Measurements from ENCODE around the gene GSE1.

Gene GSE1

DNA sequence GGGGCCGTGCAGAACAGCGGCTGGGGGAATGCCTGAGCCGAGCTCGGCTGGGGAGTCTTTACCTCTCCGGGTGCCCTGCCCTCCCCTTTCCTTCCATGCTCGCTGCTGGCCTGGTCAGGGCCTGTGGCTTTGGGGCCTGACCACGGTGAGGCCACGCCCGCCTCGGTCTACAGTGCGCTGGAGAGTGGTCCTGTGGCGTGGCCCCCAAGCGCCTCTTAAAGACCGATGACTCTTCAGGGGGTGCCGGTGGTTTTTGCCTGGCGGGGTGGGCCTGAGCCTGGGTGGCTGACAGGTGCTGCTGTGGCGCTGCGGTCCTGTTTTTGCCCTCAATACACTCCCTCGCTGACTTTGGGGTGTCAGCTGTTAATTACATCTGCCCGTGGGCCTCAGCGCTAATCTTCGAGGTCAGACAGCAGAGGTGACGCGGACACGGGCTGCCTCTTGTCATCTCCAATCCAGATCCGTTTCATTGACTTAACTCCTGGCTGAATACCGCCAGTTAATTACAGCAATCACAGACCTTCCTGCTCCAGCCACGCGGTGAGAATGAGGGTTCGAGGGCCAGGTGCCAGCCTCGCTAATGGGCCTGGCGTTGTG is 29.7 kb downstream of the GSE1 start:
- TF ChIP-seq CTCF (IDR thresholded peaks at IDR 0.05; ENCODE audit: insufficient read depth, low read depth, low read length, missing control alignments), result no peak
- H3K4me3 ChIP-seq (ENCODE audit: low read depth, low read length), result no peak overlapping the region
- DNase-seq (ENCODE audit: low read depth), result no peak

GRCh38 chr16:85643631-85644030 is 30.5 kb downstream of the GSE1 start:
- no peak for TF ChIP-seq CTCF (IDR thresholded peaks at IDR 0.05; ENCODE audit: insufficient read depth, low read depth, low read length, missing control alignments)
- no peak for DNase-seq (ENCODE audit: low read depth)

GRCh38 chr16:85644093-85644712 is 31.1 kb downstream of the GSE1 start:
- no peak for TF ChIP-seq CTCF (IDR thresholded peaks at IDR 0.05; ENCODE audit: insufficient read depth, low read depth, low read length, missing control alignments)
- no peak overlapping the region for H3K4me3 ChIP-seq (ENCODE audit: low read depth, low read length)
- DNase-seq (ENCODE audit: low read depth), result no peak

More at GRCh38 chr16:85643631-85644030, 30.5 kb downstream of the GSE1 start:
- no peak overlapping the region for H3K4me3 ChIP-seq (ENCODE audit: low read depth, low read length)

DNA sequence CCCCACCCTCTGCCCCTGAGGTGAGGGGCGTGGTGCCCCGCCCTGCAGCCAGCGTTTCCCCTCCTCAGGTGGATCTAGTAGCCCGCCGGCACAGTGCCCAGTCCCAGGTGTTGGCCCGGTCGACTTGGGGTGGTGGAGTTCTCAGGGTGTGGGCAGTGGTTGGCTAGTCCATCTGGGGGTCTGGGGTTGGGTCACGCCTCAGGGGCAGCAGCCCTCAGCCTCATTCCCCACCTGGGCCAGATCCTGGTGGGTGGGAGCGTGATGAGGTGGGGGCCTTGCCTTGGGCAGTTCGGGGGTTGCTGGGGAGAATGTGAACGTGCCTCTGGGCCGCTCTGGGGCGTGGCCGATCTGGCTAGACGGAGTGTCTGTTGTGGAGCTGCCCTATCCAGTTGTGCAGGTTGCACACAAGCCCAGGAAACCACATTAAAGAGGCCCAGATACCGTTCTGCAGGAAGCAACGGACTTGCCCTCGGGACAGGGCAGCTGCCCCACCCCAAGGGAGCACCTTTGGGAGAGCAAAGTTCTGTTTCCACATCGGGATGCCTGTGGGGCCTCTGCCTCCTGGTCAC is 32.0 kb downstream of the GSE1 start:
- no peak for TF ChIP-seq CTCF (IDR thresholded peaks at IDR 0.05; ENCODE audit: insufficient read depth, low read depth, low read length, missing control alignments)
- H3K4me3 ChIP-seq (ENCODE audit: low read depth, low read length), result no peak overlapping the region
- no peak for DNase-seq (ENCODE audit: low read depth)

- DNase-seq (ENCODE audit: low read depth), result no peak
- H3K4me3 ChIP-seq (ENCODE audit: low read depth, low read length), result no peak overlapping the region
- TF ChIP-seq CTCF (IDR thresholded peaks at IDR 0.05; ENCODE audit: insufficient read depth, low read depth, low read length, missing control alignments), result no peak
Observed at GRCh38 chr16:85646358-85646907, 33.3 kb downstream of the GSE1 start.

DNA sequence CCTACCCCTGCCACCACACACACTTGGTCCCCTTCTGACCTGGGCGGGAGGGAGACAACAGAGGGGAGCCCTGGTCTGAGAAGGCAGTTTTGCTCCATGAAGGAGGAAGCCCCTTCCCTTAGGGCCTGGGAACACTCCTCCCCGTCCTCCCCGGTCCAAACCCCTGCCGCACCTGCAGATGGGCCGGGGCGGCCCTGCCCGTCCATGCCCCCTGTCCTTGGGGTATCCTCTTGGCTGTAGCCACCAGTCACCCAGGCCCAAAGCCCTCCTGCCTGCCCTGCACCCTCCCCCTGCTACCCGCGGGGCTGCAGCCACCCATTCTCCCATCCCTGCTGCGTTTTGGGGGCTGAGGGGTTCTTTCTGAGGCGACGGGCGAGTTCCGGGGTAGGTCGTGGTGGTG is 33.9 kb downstream of the GSE1 start:
- DNase-seq (ENCODE audit: low read depth), result no peak
- no peak overlapping the region for H3K4me3 ChIP-seq (ENCODE audit: low read depth, low read length)
- no peak for TF ChIP-seq CTCF (IDR thresholded peaks at IDR 0.05; ENCODE audit: insufficient read depth, low read depth, low read length, missing control alignments)
